ENCODE data around the gene EID3.

The EID3 gene

DNA sequence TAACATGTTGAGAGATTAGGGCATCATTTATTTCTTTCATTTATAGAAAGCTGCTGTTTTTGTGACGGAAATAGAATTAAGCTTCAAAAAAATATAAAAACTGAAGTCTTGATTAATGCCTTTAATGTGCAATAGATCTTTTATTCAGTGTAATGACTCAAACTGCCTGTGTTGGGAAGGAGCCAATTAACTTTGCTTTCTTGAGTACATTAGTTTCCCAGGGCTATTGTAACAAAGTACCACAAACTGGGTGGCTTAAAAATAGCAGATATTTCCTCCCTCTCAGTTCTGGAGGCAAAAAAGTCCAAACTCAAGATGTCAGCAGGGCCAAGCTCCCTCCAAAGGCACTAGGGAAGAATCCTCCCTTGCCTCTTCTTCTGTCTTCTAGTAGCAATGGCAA is 36.6 kb downstream of the EID3 start:
- DNase-seq (ENCODE audit: low read depth) = no peak

DNA sequence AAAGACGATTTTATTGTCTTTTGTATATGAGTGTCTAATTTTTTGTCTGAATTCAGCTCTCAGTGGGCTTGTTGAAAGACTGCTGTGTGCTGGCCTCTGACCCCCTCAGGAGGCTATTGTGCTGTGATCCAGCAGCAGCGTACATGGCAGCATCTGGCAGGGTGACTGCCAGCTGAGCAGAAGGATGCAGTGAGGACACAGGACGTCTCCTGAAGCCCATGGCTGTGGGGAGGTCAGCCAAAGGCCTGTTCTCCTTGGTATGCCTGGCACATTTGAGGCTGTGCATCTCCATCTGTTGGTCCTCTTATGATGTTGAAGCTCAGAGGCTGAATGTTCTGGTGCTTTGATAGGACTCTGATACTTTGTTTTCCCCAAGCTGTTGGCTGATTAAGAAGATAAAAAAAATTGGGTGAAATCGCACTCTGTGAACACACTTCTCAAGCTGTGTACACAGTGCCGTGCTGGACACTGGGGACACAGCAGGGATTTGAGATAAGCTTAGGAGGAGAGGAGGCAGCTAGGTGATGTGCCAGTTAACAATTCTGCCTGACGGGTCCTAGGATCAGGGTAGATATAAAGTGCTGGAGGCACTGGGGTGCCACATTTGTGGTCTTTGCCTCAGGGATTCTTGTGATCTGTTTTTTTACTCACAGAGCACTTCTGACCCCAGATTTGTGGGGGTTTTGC is 37.5 kb downstream of the EID3 start:
- DNase-seq (ENCODE audit: low read depth) = no peak

DNA sequence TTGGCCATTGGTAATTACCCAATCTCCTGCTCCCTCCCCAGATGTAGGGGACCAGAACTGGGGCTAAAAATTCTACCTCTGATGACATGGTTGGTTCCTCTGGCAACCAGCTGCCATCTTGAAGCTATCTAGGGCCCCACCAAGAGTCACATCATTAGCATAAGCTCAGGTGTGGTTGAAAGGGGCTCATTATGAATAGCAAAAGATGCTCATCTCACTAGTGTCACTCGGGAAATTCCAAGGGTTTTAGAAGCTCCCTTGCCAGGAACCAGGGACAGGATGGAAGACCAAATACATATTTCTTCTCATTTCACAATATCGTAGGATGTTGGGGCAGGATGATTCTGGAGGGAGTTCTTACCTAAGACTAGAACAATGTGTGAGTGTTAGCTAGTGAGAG is 38.6 kb downstream of the EID3 start:
- no peak for DNase-seq (ENCODE audit: low read depth)

DNA sequence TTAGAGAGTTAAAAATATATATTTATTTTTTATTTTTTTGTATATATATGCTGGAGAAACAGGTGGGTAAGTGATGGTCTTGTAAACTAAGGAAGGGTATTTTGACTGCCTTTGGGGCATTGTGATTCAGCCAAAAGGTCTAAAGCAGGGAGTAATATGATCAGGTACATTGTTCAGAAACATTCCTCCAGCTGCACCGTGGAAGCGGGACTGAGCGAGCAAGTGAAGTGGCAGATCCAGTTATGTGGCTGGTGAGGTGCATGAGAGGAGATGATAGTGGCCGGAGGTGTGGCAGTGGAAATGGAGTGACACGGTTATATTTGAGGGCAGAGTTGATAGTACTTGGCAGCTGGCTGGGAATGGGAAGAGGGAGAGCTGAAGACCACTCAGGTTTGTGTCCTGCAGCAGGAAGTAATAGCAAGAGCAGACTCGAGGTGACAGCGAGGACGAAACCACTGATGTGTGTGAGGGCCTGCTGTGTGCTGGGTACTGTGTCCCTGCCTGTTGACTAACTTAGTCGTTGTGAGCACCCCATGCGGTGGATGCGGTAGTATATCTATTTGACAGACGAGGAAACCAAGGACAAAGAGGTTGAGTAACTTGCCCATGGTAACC is 39.2 kb downstream of the EID3 start:
- no peak for DNase-seq (ENCODE audit: low read depth)

DNA sequence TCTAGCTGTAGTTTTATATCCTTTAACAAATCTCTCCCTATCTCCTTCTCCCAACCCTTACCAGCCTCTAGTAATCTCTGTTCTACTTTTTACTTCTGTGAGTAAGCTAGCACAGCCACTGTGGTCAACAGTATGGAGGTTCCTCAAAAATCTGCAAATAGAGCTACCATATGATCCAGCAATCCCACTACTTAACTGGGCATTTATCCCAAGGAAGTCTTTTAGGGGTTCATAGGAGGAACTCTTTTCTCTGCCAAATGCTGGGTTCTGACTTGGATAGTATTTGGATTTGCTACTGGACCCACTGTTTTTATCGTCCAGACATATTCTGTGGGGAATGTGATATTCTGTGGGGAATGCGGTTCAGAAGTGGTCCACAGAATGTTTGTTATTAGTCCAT is 41.1 kb downstream of the EID3 start:
- no peak for DNase-seq (ENCODE audit: low read depth)

DNA sequence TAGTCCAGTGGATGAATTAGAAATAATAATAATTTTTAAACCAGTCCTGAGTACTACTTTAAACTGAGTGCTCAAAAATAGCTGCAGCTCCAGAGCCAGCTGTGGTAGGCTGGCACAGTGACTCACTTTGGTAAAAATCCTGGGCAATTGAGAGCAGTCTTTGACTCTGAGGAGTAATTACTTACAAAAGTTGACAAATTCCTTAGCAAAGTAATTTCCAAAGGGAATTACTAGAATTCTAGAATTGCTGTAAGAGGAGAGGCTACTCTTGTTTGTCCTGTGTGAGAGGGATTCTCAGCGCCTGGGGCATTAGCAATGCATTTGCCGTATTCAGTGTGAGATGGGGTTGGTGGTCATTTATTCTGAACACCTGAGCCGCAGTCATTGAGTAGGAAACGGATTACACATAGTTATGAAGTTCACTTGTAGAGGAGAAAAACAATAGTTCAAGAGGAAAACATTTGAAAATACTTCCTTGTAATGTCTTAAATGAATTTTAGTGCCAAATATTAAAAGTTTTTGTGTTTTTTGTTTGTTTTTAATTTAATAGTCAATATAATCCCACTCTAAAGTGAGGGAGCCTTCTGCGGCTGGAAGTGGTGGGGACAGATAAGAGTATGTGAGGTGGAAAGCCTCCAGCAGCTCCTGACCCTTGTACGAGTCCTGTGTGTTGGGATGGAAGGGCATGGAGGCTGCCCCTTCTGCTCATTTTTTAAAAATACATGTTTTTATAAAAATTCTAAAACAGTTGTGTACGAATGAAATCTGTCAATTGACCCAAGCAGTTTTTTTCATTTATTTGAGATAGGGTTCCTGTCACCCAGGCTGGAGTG is 41.9 kb downstream of the EID3 start:
- DNase-seq (ENCODE audit: low read depth) = no peak

DNA sequence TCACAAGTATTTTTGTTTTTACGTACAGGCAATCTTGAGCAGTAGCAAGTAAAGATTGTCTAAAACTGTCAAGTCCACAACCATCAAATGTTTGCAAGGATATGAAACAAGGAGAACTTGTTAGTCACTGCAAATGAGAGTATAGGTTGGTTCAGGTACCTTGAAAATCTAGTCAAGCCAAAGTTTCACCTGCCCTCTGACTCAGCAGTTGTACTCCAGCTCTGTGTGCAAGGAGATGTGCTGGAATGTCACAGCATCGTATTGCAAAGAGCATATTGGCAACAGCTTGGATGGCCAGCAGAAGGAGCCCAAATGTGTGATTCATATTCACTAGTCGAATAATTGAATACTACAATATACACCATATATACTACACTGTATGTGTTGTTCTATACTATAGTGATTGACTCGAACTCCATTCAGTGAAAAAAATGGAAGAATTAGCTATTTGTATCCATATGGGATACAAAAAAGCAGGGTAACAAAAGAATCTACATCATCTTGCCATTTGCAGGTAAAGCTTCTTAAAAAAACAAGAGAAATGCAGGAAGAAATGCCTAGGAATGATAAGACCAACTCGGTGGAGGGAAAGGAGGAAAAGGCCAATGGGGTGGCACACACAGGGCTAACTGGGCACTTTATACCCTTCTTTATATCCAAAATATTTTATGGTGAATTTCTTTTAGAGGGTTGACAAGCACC is 44.0 kb downstream of the EID3 start:
- DNase-seq (ENCODE audit: low read depth) = no peak

DNA sequence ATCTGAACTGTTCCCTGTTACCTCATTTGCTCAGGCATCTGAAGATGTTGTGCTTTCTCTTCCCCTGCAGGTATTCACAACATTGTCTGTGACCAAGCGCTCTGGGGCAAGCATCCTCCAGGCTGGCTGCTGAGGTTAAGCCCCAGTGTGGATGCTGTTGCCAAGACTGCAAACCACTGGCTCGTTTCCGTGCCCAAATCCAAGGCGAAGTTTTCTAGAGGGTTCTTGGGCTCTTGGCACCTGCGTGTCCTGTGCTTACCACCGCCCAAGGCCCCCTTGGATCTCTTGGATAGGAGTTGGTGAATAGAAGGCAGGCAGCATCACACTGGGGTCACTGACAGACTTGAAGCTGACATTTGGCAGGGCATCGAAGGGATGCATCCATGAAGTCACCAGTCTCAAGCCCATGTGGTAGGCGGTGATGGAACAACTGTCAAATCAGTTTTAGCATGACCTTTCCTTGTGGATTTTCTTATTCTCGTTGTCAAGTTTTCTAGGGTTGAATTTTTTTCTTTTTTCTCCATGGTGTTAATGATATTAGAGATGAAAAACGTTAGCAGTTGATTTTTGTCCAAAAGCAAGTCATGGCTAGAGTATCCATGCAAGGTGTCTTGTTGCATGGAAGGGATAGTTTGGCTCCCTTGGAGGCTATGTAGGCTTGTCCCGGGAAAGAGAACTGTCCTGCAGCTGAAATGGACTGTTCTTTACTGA is 44.9 kb downstream of the EID3 start:
- DNase-seq (ENCODE audit: low read depth) = no peak

DNA sequence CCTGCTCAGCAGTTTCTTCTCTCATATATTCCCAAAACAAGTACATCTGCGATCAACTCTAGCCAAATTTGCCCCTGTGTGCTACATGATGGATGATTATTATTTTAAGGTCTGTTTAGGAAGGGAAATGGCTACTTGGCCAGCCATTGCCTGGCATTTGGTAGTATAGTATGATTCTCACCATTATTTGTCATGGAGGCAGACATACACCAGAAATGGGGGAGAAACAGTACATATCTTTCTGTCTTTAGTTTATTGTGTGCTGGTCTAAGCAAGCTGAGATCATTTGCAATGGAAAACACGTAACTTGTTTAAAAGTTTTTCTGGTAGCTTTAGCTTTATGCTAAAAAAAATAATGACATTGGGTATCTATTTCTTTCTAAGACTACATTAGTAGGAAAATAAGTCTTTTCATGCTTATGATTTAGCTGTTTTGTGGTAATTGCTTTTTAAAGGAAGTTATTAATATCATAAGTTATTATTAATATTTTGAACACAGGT is 45.5 kb downstream of the EID3 start:
- no peak for DNase-seq (ENCODE audit: low read depth)

DNA sequence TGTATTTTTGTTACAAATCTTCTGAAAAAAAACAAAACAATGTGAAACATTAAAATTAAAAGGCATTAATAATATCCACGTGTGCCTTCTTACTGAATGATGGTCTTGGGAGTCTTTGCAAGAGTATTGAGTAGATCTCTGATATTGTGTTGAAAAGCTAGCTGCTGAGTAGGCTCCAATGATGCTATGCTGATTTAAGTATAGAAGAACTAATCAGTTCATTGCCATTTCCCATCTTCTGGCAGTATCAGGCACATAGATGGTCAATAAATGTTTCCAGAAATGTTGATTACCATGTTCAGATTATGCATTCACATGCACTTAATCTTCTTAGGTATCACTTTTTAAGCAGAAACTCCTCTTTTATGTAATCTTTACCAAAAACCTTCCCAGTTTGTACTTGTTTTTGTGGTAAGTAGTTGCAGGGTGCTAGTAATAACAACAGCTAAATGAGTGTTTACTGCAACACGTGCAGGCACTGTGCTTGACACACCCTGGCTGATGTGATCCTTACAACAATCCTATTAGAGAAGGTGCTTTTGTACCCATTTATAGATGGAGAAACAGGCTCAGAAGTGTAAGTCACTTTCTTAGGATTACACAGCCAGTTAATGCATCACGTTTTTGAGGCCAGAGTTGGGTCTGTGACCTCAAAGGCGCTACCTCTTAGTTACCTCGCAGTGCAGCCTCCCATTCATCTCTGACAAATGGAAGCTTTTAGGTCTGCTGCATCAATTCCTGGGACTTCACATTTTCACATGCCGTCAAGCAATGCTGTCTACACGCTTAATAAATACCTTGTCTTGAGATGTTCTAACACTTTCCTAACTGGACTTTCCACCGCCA is 46.9 kb downstream of the EID3 start:
- no peak for DNase-seq (ENCODE audit: low read depth)

DNA sequence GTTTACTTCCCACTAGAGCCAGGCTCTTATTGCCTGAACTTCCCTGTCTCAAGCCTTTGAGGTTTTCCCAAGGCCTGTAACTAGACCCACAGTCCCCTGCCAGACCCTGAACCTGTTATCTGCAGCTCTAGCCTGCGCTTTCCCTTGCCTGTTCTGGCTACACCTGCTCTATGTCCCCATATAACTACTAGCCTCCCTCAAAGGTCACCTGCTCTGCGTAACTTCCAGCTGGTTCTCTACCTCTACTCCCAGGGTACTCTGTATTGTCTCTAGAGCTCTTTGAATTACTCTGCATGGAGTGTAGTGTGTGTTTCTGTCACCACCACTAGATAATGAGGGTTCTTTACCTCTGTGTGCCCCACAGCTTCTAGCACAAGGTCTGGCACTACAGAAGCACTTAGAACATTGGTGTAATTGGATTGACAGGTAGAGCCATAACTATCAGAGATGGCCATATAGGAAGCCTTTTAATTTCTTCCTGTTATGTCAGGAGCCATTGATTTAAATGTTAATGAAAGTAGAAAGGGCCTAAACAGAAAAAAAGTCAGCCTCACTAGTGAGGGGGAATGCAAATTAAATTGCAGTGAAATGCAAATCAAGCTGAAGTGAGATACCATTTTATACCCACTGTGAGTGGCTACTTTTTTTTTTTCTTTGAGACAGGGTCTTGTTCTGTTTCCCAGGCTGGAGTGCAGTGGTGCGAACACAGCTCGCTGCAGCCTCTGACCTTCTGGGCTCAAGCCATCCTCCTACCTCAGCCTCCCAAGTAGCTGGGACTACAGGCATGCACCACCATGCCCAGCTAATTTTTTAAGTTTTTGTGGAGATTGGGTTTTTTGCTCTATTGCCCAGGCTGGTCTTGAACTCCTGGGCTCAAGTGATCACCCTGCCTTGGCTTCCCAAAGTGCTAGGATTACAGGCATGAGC is 47.8 kb downstream of the EID3 start:
- DNase-seq (ENCODE audit: low read depth) = no peak

DNA sequence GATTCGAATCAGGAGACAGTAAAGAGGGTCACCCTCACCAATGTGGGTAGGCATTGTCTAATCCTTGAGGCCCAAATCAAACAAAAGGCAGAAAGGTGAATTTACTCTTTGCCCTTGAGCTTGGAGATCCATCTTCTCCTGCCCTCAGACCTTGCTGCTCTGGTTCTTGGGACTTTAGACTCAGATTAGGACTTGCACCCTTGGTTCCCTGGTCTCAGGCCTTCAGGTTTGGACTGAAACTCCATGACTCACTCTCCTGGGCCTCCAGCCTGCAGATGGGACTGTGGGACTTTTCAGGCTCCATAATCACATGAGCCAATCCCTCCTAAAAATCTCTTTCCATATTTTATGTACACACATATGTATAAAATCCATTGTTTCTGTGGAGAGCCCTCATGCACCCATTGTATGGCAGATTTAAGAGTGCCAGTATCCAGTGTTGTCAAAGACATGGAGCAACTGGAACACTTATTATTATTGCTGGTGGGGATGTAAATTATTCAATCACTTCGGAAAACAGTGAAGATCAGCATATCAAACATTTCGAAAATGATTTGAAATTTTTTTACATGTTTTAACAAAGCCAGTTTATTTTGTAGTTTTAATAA is 48.7 kb downstream of the EID3 start:
- DNase-seq (ENCODE audit: low read depth) = no peak

DNA sequence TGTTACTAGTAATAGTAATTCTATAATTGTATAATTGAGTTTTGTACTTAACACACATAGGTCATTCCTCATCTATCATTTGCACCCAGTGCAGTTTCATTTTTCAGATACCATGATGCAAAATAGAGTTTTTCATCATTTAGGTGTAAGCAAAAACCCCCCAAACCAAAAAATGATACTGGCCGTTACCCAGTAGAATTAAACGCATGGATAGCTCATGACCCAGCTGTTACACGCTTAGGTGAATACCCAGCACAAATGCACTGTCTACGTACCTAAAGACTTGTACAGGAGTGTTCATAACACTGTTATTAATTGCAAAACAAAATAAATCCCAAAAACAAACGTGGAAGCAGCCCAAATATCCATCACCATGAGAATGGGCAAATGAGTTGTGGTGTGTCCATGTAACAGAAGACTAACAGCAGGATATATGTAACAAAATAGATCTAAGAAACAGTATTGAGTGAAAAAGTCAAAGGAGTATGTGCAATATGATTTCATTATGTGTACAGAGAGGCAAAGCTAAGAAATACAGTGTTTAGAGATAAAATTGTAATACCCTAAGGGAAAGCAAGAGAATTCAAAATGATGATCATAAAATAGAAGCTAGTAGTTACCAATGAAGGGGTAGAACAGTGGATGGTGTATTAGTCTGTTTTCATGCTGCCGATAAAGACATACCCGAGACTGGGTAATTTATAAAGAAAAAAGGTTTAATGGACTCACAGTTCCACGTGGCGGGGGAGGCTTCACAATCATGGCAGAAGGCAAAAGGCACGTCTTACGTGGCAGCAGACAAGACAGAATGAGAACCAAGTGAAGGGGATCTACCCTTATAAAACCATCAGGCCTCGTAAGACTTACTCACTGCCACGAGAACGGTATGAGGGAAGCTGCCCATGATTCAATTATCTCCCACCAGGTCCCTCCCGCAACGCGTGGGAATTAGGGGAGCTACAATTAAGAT is 49.8 kb downstream of the EID3 start:
- no peak for DNase-seq (ENCODE audit: low read depth)

DNA sequence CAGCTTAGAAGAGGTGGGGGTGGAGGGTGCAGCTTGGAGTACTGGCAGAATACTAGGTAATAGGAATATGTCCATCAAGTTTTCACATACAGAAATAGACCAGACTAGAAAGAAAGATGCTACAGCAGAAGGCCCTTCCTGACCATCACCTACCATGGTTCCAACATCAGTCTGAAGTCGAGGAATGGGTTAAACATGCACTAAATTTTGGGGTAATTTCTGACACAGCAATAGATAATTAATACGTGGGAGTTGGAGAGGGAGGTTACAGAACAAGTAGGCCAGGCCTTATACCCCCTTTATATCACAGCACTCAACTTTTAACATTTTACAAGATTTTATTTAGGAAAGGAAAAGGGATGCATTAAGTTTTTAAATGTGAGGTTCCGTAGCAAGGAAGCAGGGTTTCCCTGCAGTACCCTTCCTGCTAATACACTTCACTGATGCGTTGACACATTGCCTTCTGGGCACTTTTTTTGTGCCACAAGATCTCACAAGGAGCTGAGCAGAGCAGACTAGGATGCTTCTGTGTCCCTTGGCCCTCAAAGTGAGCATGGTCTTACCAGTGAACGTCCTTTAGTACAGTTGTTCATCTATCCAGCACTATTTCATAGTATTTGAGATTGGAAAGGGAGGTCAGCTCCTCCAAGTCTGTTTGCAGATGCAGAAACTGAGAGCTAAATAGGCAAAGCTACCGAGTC is 50.8 kb downstream of the EID3 start:
- no peak for DNase-seq (ENCODE audit: low read depth)
